ENCODE results near the gene NOC4L.

DNA sequence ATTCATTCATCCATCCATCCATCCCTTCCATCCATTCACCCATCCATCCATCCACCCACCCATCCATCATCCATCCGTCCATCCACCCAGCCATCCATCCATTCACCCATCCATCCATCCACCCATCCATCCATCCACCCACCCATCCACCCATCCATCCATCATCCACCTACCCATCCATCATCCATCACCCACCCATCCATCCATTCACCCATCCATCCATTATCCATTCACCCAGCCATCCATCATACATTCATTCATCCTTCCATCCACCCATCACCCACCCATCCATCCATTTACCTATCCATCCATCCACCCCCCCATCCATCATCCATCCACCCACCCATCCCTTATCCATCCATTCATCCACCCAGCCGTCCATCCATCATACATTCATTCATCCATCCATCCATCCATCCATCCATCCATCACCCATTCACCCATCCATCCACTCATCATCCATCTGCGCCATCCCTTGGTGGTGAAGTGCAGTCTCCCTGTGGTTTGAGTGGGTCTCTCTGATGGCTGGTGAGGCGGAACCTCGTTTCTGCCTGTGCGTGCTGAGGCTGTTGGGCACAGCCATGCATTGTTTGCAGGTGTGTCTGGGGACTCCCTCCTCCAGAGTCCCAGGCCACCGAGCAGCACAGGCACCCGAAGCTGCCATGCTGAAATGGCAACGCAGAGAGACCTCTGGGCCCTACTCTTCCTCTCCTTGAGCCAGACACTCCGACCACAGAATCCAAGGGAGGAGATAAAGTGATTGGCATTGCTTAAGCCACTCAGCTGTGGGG is 22.7 kb downstream of the NOC4L start:
- TF ChIP-seq, protein P1, sequence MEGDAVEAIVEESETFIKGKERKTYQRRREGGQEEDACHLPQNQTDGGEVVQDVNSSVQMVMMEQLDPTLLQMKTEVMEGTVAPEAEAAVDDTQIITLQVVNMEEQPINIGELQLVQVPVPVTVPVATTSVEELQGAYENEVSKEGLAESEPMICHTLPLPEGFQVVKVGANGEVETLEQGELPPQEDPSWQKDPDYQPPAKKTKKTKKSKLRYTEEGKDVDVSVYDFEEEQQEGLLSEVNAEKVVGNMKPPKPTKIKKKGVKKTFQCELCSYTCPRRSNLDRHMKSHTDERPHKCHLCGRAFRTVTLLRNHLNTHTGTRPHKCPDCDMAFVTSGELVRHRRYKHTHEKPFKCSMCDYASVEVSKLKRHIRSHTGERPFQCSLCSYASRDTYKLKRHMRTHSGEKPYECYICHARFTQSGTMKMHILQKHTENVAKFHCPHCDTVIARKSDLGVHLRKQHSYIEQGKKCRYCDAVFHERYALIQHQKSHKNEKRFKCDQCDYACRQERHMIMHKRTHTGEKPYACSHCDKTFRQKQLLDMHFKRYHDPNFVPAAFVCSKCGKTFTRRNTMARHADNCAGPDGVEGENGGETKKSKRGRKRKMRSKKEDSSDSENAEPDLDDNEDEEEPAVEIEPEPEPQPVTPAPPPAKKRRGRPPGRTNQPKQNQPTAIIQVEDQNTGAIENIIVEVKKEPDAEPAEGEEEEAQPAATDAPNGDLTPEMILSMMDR (optimal IDR thresholded peaks at IDR 0.05 in 1 of 3, IDR thresholded peaks at IDR 0.05 in 1 of 3, conservative IDR thresholded peaks at IDR 0.05 in 1 of 3; ENCODE audit: extremely low read depth in 1 of 3, insufficient read depth in 2 of 3, low read length in 3 of 3), result no peak
- TF ChIP-seq EZH2 (IDR thresholded peaks at IDR 0.05; ENCODE audit: low read length), result no peak

All from keratinocyte (primary cell).